Thymus (tissue), 14 donors: Measurements from ENCODE around the gene FIBP. TPM values are rescaled to one million over a fixed set of nuclear protein-coding genes. Genes with fewer than 3 reads are reported as not detected.

Experiments used
- DNase-seq, 9 donors: peaks; one replicate each; pipeline ENCODE4 v3.0.0-alpha.2; 2013; ENCODE audit warnings: low spot score in 9 of 9, low read depth in 6 of 9, missing footprints in 1 of 9
- H3K27ac ChIP-seq, 2 donors: one replicate each; pipeline ENCODE4 v1.5.1; 2013; ENCODE audit warnings: control low read depth in 1 of 2, low read depth in 1 of 2, low read length in 1 of 2, mild to moderate bottlenecking in 1 of 2, moderate library complexity in 1 of 2
- H3K27me3 ChIP-seq, 2 donors: one replicate each; pipeline ENCODE4 v1.5.1; 2013; ENCODE audit warnings: low read length in 1 of 2; ENCODE audit not compliant: control insufficient read depth in 2 of 2, insufficient read depth in 1 of 2
- H3K36me3 ChIP-seq, 2 donors: one replicate each; pipeline ENCODE4 v1.5.1; 2013; ENCODE audit warnings: low read length in 1 of 2, mild to moderate bottlenecking in 1 of 2, moderate library complexity in 1 of 2; ENCODE audit not compliant: control insufficient read depth in 2 of 2, insufficient read depth in 2 of 2
- H3K4me1 ChIP-seq, 2 donors: one replicate each; pipeline ENCODE4 v1.5.1; 2013; ENCODE audit warnings: low read length in 2 of 2; ENCODE audit not compliant: control insufficient read depth in 2 of 2, insufficient read depth in 2 of 2
- H3K4me3 ChIP-seq, 2 donors: one replicate each; pipeline ENCODE4 v1.5.1; 2013; ENCODE audit warnings: low read length in 2 of 2, control low read depth in 1 of 2, mild to moderate bottlenecking in 1 of 2
- H3K9me3 ChIP-seq, 2 donors: one replicate each; pipeline ENCODE4 v1.5.1; 2013; ENCODE audit warnings: low read length in 1 of 2, mild to moderate bottlenecking in 1 of 2; ENCODE audit not compliant: control insufficient read depth in 2 of 2, insufficient read depth in 1 of 2
- WGBS: extraction: QIAGEN DNeasy Blood & Tissue Kit; methylation state at CpG from one replicate; pipeline ENCODE4 v1.1.7; 2013; 5-methylcytosine and 5-hydroxymethylcytosine counted together
- long read RNA-seq, 10 donors: transcript quantifications; one replicate each; lab custom pipeline, GENCODE V29; 2026
- polyA plus RNA-seq: library from polyadenylated mRNA; stranded (reverse); fragments of 200-250 nt; gene quantifications from one replicate; pipeline ENCODE4 v1.2.3, GENCODE V29; 2013
- total RNA-seq: library from RNA; stranded (reverse); fragments of 120-200 nt; gene quantifications from one replicate; pipeline ENCODE4 v1.2.4, GENCODE V29; 2013
- donor health status: healthy.

The FIBP gene
- total RNA-seq (71.0 TPM), polyA plus RNA-seq (70.9 TPM)
- long read RNA-seq, donor 1, partial matches to known transcripts = 0 of 2 reads
- long read RNA-seq, donor 1, other reads (novel, unspliced or antisense) = 0 of 2 reads
- long read RNA-seq, donor 2 = 0 reads
- long read RNA-seq, donor 3, transcript FIBP-202 (10 exons, 1,248 nt) = major isoform, 34 of 243 reads
- long read RNA-seq, donor 3, transcript FIBP-206 (3 exons, 1,378 nt) = minor isoform, 5 of 243 reads
- long read RNA-seq, donor 3, partial matches to known transcripts = 196 of 243 reads
- long read RNA-seq, donor 3, other reads (novel, unspliced or antisense) = 0 of 243 reads
- long read RNA-seq, donor 4, transcript FIBP-202 (10 exons, 1,248 nt) = major isoform, 16 of 152 reads
- long read RNA-seq, donor 4, partial matches to known transcripts = 133 of 152 reads
- long read RNA-seq, donor 4, other reads (novel, unspliced or antisense) = 0 of 152 reads
- long read RNA-seq, donor 5, transcript FIBP-202 (10 exons, 1,248 nt) = major isoform, 46 of 60 reads
- long read RNA-seq, donor 5, transcript FIBP-206 (3 exons, 1,378 nt) = minor isoform, 6 of 60 reads
- long read RNA-seq, donor 5, transcript FIBP-201 (10 exons, 1,261 nt) = minor isoform, 7 of 60 reads
- long read RNA-seq, donor 5, partial matches to known transcripts = 0 of 60 reads
- long read RNA-seq, donor 5, other reads (novel, unspliced or antisense) = 0 of 60 reads
- long read RNA-seq, donor 6, transcript FIBP-202 (10 exons, 1,248 nt) = major isoform, 20 of 34 reads
- long read RNA-seq, donor 6, partial matches to known transcripts = 5 of 34 reads
- long read RNA-seq, donor 6, other reads (novel, unspliced or antisense) = 0 of 34 reads
- long read RNA-seq, donor 7, transcript FIBP-202 (10 exons, 1,248 nt) = major isoform, 18 of 23 reads
- long read RNA-seq, donor 7, partial matches to known transcripts = 0 of 23 reads
- long read RNA-seq, donor 7, other reads (novel, unspliced or antisense) = 0 of 23 reads
- long read RNA-seq, donor 8, transcript FIBP-202 (10 exons, 1,248 nt) = major isoform, 13 of 17 reads
- long read RNA-seq, donor 8, partial matches to known transcripts = 0 of 17 reads
- long read RNA-seq, donor 8, other reads (novel, unspliced or antisense) = 0 of 17 reads
- long read RNA-seq, donor 9, transcript FIBP-202 (10 exons, 1,248 nt) = major isoform, 10 of 17 reads
- long read RNA-seq, donor 9, partial matches to known transcripts = 0 of 17 reads
- long read RNA-seq, donor 9, other reads (novel, unspliced or antisense) = 0 of 17 reads
- long read RNA-seq, donor 10, transcript FIBP-202 (10 exons, 1,248 nt) = major isoform, 17 of 140 reads
- long read RNA-seq, donor 10, partial matches to known transcripts = 118 of 140 reads
- long read RNA-seq, donor 10, other reads (novel, unspliced or antisense) = 0 of 140 reads

DNA sequence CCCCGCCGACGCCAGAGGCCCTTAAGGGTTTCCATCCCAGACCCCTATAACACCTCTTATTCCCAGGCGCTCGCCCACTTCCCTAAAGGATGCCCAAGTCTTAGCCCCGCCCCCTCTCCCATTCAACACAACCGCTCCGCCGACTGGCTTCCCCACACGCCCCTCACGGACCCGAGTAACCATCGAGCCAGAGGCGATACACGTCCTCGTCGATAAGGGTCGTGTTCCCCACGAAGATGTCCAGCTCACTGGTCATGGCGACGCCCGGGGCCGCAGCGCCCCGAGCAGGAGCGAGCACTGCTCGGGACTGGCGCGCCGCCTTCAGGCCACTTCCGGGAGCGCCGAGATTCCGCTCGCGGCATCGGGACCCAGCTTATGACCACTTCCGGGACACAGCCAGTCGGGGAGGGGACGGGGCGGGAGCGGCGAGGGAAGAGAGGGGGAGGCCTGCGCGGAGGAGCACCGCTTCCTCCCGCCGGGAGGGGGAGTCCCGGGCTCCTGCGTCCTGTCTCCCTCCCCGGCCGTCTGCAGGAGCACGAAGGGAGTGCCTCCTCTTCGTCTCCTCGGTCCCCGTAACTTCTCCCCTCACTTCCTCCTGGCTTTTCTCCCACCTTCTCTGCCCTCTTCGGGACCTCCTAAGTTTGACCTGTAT, at the start of gene FIBP:
TSS of gene FIBP (minus strand) at position 309 of the 652 bp plus-strand sequence. CDS start at position 256, 53 bp downstream.
- Histone ChIP-seq H3K36me3 (peaks cover 18 to 35% of the 10 kb centered on the region in 2 donors), H3K4me3 (peak within 1 kb of the TSS; percentile 54 to 90), H3K27me3 (no peaks in the 10 kb centered on the region), H3K9me3 (peaks cover 0 to 7% of the 10 kb centered on the region in 2 donors), H3K4me1 (peaks cover 27 to 61% of the 10 kb centered on the region in 2 donors), H3K27ac (peak within 1 kb of the TSS; percentile 92 to 95)
- WGBS = under 1% methylated on average over 57 of the region's 57 CpGs
- DNase-seq = peak; percentile 82 to 96 (median 89)

DNA sequence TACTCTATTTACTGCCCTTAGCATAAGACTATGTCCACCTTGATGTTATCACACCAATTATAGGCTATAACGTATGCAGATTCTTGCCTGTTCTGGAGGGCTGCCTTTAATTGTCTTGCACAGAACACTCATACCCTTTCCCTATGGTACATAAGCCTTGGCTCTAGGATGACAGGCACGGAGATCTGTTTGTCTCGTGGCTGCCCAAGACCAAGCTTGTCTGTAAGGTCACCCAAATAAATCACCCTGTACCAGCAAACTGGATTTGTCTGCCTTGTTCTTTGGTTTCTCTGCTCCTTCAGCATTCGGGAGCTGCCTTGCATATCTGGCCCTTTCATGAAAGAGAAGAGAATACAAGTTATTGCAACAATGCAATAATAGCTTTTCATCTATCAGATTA, 49.5 kb upstream of the FIBP start:
- Histone ChIP-seq H3K4me1 (no peaks in the 10 kb centered on the region), H3K36me3 (no peaks in the 10 kb centered on the region), H3K4me3 (no peak overlapping the region), H3K27ac (no peak overlapping the region), H3K27me3 (peaks cover 0 to 2% of the 10 kb centered on the region in 2 donors), H3K9me3 (no peaks in the 10 kb centered on the region)
- no peak for DNase-seq
- WGBS = 96% methylated on average over 4 of the region's 4 CpGs

GRCh38 chr11:65934014-65934413, 45.7 kb upstream of the FIBP start:
- Histone ChIP-seq H3K36me3 (no peaks in the 10 kb centered on the region), H3K27me3 (no peaks in the 10 kb centered on the region), H3K4me3 (no peak overlapping the region), H3K9me3 (no peaks in the 10 kb centered on the region), H3K4me1 (peaks cover under 1 to 16% of the 10 kb centered on the region in 2 donors), H3K27ac (no peak overlapping the region)
- 98% methylated on average over 4 of the region's 4 CpGs for WGBS
- no peak for DNase-seq

DNA sequence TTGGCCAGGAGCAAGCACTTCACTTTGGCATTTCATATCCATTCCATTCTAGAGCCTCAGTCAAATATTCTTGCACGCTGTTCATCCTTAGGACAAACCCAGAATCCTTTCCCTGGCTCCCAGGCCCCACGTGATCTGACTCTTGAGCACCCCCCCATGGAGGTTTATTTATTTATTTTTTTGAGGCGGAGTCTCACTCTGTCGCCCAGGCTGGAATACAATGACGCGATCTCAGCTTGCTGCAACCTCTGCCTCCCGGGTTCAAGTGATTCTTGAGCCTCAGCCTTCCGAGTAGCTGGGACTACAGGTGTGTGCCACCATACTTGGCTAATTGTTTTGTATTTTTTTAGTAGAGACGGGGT, 44.3 kb upstream of the FIBP start:
- peaks cover 12 to 30% of the 10 kb centered on the region in 2 donors for H3K4me1 ChIP-seq
- no peak for DNase-seq
- H3K9me3 ChIP-seq = no peaks in the 10 kb centered on the region
- no peak overlapping the region for H3K4me3 ChIP-seq
- 79% methylated on average over 9 of the region's 9 CpGs for WGBS
- no peaks in the 10 kb centered on the region for H3K27me3 ChIP-seq
- H3K36me3 ChIP-seq = no peaks in the 10 kb centered on the region
- H3K27ac ChIP-seq = no peak overlapping the region

GRCh38 chr11:65931773-65932557, 43.7 kb upstream of the FIBP start:
- DNase-seq = peak in 1 of 9 donors; percentile 37
- Histone ChIP-seq H3K27ac (no peak overlapping the region), H3K27me3 (no peaks in the 10 kb centered on the region), H3K4me3 (no peak overlapping the region), H3K9me3 (no peaks in the 10 kb centered on the region), H3K36me3 (no peaks in the 10 kb centered on the region), H3K4me1 (peaks cover 14 to 36% of the 10 kb centered on the region in 2 donors)
- WGBS = 84% methylated on average over 13 of the region's 13 CpGs

- Histone ChIP-seq H3K4me3 (no peak overlapping the region), H3K4me1 (peaks cover 14 to 37% of the 10 kb centered on the region in 2 donors), H3K27ac (peak overlapping the region; percentile 97 to 99), H3K9me3 (no peaks in the 10 kb centered on the region), H3K36me3 (peaks cover 3 to 4% of the 10 kb centered on the region in 2 donors), H3K27me3 (no peaks in the 10 kb centered on the region)
- DNase-seq = peak in 1 of 9 donors; percentile 45
- WGBS = 35% methylated on average over 6 of the region's 6 CpGs
Observed at GRCh38 chr11:65928667-65929066, 40.4 kb upstream of the FIBP start.

DNA sequence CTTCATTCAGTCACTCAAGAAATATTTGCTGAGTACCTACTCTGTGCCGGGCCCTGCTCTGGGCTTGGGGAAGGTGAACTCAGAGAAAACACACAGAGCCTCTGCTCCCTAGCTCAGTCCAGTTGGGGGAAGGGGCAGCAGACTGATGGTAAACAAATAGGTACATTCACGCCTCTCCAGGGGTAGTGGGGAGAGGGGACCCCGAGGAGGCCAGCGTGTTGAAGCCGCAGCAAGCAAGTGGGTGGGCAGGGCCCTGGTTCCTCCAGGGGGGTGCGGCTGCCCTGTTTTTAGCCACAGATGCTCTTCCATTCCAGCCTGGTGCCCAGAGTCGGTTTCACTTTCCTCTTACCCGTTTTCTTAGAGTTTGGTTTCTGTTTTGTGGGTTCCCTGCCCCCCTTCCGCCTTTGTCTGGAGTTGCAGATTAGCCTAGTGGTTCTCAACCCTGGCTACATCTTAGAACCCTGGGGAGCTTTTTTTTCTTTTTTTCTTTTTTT, 39.7 kb upstream of the FIBP start:
- H3K27ac ChIP-seq = peak overlapping the region; percentile 97 to 99
- peaks cover 14 to 37% of the 10 kb centered on the region in 2 donors for H3K4me1 ChIP-seq
- H3K27me3 ChIP-seq = no peaks in the 10 kb centered on the region
- peak overlapping the region; percentile 31 to 44 for H3K4me3 ChIP-seq
- DNase-seq = peak; percentile 65 to 96 (median 84)
- H3K9me3 ChIP-seq = no peaks in the 10 kb centered on the region
- peaks cover 5 to 9% of the 10 kb centered on the region in 2 donors for H3K36me3 ChIP-seq
- 8% methylated on average over 9 of the region's 9 CpGs for WGBS
